ENCODE measurements around the gene DCAF8. TPM values are rescaled to one million over a fixed set of nuclear protein-coding genes. Genes with fewer than 3 reads are reported as not detected.
A peak's percentile ranks its signal among the peaks of the same experiment; 100 is the strongest.

DCAF8 gene
- total RNA-seq, 2 donors from 2014 or later: 133 to 172 TPM

- no peak for DNase-seq (ENCODE audit: low spot score)
- Histone ChIP-seq H3K4me3 (no peak overlapping the region), H3K27me3 (replicated peaks; ENCODE audit: insufficient read depth) (no peaks in the 10 kb centered on the region), H3K36me3 (peaks cover 24 to 33% of the 10 kb centered on the region in 2 donors), H3K4me1 (replicated peaks) (no peaks in the 10 kb centered on the region), H3K27ac (peak overlapping the region in 1 of 2 donors; percentile 15), H3K9me3 (no peaks in the 10 kb centered on the region)
- 75% methylated on average over 13 of the region's 13 CpGs for WGBS
- intact Hi-C loops (cut with DNase I): no loop called here
- TF ChIP-seq POLR2A (IDR thresholded peaks at IDR 0.05) (no peak), CTCF (IDR thresholded peaks at IDR 0.05) (no peak), POLR2AphosphoS5 (IDR thresholded peaks at IDR 0.05) (no peak)
These were observed 44.9 kb upstream of the DCAF8 start for GRCh38 chr1:160307118-160307791.

- H3K36me3 ChIP-seq: peaks cover 25 to 33% of the 10 kb centered on the region in 2 donors
- H3K4me1 ChIP-seq (replicated peaks): no peaks in the 10 kb centered on the region
- DNase-seq (ENCODE audit: low spot score): no peak
- no peak overlapping the region for H3K27ac ChIP-seq
- intact Hi-C loops (cut with DNase I): no loop called here
- WGBS: 93% methylated on average over 7 of the region's 7 CpGs
- H3K4me3 ChIP-seq: no peak overlapping the region
- no peak for TF ChIP-seq POLR2AphosphoS5 (IDR thresholded peaks at IDR 0.05)
- no peak for TF ChIP-seq CTCF (IDR thresholded peaks at IDR 0.05)
- TF ChIP-seq POLR2A (IDR thresholded peaks at IDR 0.05): no peak
- H3K9me3 ChIP-seq: no peaks in the 10 kb centered on the region
- H3K27me3 ChIP-seq (replicated peaks; ENCODE audit: insufficient read depth): no peaks in the 10 kb centered on the region
These were observed 37.8 kb upstream of the DCAF8 start for GRCh38 chr1:160300173-160300572.

GRCh38 chr1:160296036-160296435 is 33.7 kb upstream of the DCAF8 start:
- H3K27me3 ChIP-seq (replicated peaks; ENCODE audit: insufficient read depth): no peaks in the 10 kb centered on the region
- intact Hi-C loops (cut with DNase I): no loop called here
- 96% methylated on average over 1 of the region's 1 CpG for WGBS
- peaks cover 46 to 53% of the 10 kb centered on the region in 2 donors for H3K36me3 ChIP-seq
- no peaks in the 10 kb centered on the region for H3K4me1 ChIP-seq (replicated peaks)
- no peaks in the 10 kb centered on the region for H3K9me3 ChIP-seq
- no peak for DNase-seq (ENCODE audit: low spot score)
- H3K27ac ChIP-seq: no peak overlapping the region
- TF ChIP-seq POLR2AphosphoS5 (IDR thresholded peaks at IDR 0.05) (no peak), POLR2A (IDR thresholded peaks at IDR 0.05) (no peak), CTCF (IDR thresholded peaks at IDR 0.05) (no peak)
- H3K4me3 ChIP-seq: no peak overlapping the region

GRCh38 chr1:160293020-160293968 is 30.9 kb upstream of the DCAF8 start:
- H3K36me3 ChIP-seq: peaks cover 57 to 58% of the 10 kb centered on the region in 2 donors

More at GRCh38 chr1:160293020-160293968, 30.9 kb upstream of the DCAF8 start:
- 91% methylated on average over 8 of the region's 8 CpGs for WGBS
- no peak for DNase-seq (ENCODE audit: low spot score)
- no peaks in the 10 kb centered on the region for H3K4me1 ChIP-seq (replicated peaks)
- no peak overlapping the region for H3K4me3 ChIP-seq
- intact Hi-C loops (cut with DNase I): loop anchor here (5.0 kb wide), 1 partner anchor 191 kb away; no protein-coding TSS in a partner anchor
- H3K27me3 ChIP-seq (replicated peaks; ENCODE audit: insufficient read depth): no peaks in the 10 kb centered on the region
- no peak for TF ChIP-seq POLR2AphosphoS5 (IDR thresholded peaks at IDR 0.05)
- H3K27ac ChIP-seq: no peak overlapping the region
- no peaks in the 10 kb centered on the region for H3K9me3 ChIP-seq

All from prostate gland (tissue), 2 donors.